ENCODE results near the gene PATJ. TPM values are rescaled to one million over a fixed set of nuclear protein-coding genes. Genes with fewer than 3 reads are reported as not detected.

PATJ gene
- total RNA-seq, 2 experiments from 2014 or later: 10.8 to 11.3 TPM

- Mint-ChIP-seq H3K4me3 (no peak overlapping the region), H3K4me1 (no peaks in the 10 kb centered on the region), H3K27me3 (no peaks in the 10 kb centered on the region), H3K9me3 (no peaks in the 10 kb centered on the region), H3K27ac (no peak overlapping the region), H3K36me3 (ENCODE audit: low read depth) (no peaks in the 10 kb centered on the region)
- POLR2A ChIA-PET: no interaction called here
- DNase-seq: no peak
- CTCF ChIA-PET: no interaction called here
Observed at GRCh38 chr1:61981870-61982660, 239.8 kb downstream of the PATJ start.

GRCh38 chr1:61983236-61983635 is 241.0 kb downstream of the PATJ start:
- Mint-ChIP-seq H3K36me3 (ENCODE audit: low read depth) (no peaks in the 10 kb centered on the region), H3K4me1 (no peaks in the 10 kb centered on the region), H3K27ac (no peak overlapping the region), H3K4me3 (no peak overlapping the region), H3K27me3 (no peaks in the 10 kb centered on the region), H3K9me3 (no peaks in the 10 kb centered on the region)
- no peak for DNase-seq
- ChIA-PET POLR2A (no interaction called here), CTCF (interaction anchor here (1.0 kb wide), 1 partner anchor 11 kb away, joined by 5 read pairs; no protein-coding TSS in a partner anchor)

- no peak for DNase-seq
- CTCF ChIA-PET: interaction anchor here (1.1 kb wide), 1 partner anchor 22 kb away, joined by 4 read pairs; no protein-coding TSS in a partner anchor
- H3K4me1 Mint-ChIP-seq: no peaks in the 10 kb centered on the region
- H3K36me3 Mint-ChIP-seq (ENCODE audit: low read depth): no peaks in the 10 kb centered on the region
- no peak overlapping the region for H3K4me3 Mint-ChIP-seq
- POLR2A ChIA-PET: no interaction called here
- H3K27me3 Mint-ChIP-seq: no peaks in the 10 kb centered on the region
- H3K9me3 Mint-ChIP-seq: no peaks in the 10 kb centered on the region
- H3K27ac Mint-ChIP-seq: no peak overlapping the region
Observed at GRCh38 chr1:61992257-61992656, 250.0 kb downstream of the PATJ start.

DNA sequence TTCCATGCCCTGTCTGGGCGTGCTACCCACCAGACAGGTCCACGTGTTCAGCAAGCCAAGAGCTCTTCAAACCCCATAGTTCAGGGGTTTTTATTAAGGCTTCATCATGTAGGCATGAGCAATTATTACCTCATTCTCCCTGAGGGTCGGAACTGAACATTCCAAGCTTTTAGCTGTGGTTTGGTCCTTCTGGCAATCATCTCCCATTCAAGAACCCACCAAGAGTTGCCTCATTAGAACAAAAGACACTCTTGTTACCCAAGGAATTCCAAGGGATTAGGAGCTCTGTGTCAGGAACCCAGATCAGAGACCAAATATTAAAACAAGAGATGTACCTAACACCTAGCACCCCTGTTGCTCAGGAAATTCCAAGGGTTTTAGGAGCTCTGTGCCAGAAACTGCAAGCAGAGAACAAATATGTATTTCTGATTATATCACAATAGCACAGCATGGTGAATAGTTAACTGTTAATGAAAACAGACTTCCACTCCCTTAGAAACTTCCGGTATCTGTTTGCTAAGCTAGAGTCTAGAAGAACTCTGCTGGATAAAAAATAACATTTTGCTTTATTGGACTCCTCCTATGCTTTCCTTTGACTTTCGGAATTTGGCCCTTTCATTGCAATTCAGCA is 251.2 kb downstream of the PATJ start:
- H3K27ac Mint-ChIP-seq: no peak overlapping the region
- H3K27me3 Mint-ChIP-seq: no peaks in the 10 kb centered on the region
- no peaks in the 10 kb centered on the region for H3K4me1 Mint-ChIP-seq
- H3K4me3 Mint-ChIP-seq: no peak overlapping the region
- H3K9me3 Mint-ChIP-seq: no peaks in the 10 kb centered on the region
- no peaks in the 10 kb centered on the region for H3K36me3 Mint-ChIP-seq (ENCODE audit: low read depth)
- POLR2A ChIA-PET: interaction anchor here (1.0 kb wide), 1 partner anchor 15 kb away, joined by 3 read pairs; no protein-coding TSS in a partner anchor
- CTCF ChIA-PET: interaction anchor here (1.2 to 1.4 kb wide), 2 partner anchors 8 to 10 kb away, joined by 4 to 5 read pairs; no protein-coding TSS in a partner anchor
- no peak for DNase-seq

DNA sequence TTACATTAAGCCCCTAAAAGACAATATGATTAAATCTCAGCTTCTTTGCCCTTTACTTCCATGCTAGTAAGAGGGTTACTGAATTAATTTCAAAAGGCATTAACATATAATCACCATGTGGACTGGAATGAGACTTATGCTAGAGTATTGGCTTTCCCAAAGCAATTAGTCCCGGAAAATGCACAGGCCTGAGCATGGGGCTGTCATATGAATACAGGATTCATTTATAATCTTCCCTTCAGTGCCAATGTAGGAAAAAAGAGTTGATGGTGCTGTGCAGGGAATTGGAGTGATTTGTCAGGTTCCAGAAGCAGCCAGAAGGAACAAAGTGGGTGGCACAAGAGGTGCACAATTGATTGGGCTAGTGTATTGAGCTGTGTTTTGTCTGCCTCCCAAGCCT is 253.4 kb downstream of the PATJ start:
- DNase-seq: no peak
- Mint-ChIP-seq H3K27me3 (no peaks in the 10 kb centered on the region), H3K27ac (no peak overlapping the region), H3K9me3 (no peaks in the 10 kb centered on the region), H3K4me1 (no peaks in the 10 kb centered on the region), H3K4me3 (no peak overlapping the region), H3K36me3 (ENCODE audit: low read depth) (no peaks in the 10 kb centered on the region)
- ChIA-PET CTCF (no interaction called here), POLR2A (no interaction called here)

DNA sequence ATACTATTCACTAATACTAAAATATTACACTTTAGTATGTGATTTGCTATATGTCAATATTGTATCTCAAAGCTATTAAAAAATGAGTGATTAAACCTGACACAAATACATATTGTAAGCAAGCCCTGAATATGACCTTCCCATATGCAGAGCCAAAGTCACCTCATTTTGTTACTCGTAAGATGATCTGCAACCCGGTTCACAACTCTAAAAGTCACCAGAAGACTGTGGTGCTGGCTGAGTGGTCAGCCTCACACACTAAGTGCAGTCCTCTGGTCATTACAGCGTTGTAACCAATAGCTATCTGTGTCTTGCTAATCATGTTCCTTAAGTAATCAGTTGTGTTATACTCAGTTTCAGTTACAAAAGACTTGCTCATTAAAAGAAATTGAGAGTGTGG is 254.8 kb downstream of the PATJ start:
- no peak overlapping the region for H3K27ac Mint-ChIP-seq
- no peaks in the 10 kb centered on the region for H3K36me3 Mint-ChIP-seq (ENCODE audit: low read depth)
- ChIA-PET POLR2A (no interaction called here), CTCF (interaction anchor here (0.5 kb wide), 1 partner anchor 535 kb away, joined by 3 read pairs; no protein-coding TSS in a partner anchor)
- no peaks in the 10 kb centered on the region for H3K4me1 Mint-ChIP-seq
- no peak overlapping the region for H3K4me3 Mint-ChIP-seq
- no peak for DNase-seq
- H3K9me3 Mint-ChIP-seq: no peaks in the 10 kb centered on the region
- no peaks in the 10 kb centered on the region for H3K27me3 Mint-ChIP-seq

DNA sequence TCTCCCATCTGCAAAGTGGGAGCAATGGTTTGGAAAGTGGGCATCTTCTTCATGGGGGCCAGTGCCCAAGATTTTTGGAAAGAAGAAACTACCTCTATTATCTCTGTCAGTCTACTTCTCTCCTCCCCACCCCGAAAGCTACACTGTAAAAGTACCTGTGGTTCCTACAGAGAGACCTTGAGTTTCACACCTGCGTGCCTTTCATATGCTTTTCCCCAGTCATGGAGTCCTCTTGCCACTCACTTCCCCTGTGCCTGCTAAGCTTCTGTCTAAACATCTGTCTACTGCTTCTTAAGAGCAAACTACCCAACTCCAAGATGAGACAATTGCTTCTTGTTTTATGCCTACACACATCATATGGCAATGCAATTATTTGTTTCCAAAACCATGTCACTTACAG is 261.5 kb downstream of the PATJ start:
- H3K4me3 Mint-ChIP-seq: no peak overlapping the region
- H3K36me3 Mint-ChIP-seq (ENCODE audit: low read depth): no peaks in the 10 kb centered on the region
- no peak overlapping the region for H3K27ac Mint-ChIP-seq
- H3K9me3 Mint-ChIP-seq: no peaks in the 10 kb centered on the region
- no peaks in the 10 kb centered on the region for H3K4me1 Mint-ChIP-seq
- CTCF ChIA-PET: no interaction called here
- no peaks in the 10 kb centered on the region for H3K27me3 Mint-ChIP-seq
- DNase-seq: no peak
- POLR2A ChIA-PET: no interaction called here

DNA sequence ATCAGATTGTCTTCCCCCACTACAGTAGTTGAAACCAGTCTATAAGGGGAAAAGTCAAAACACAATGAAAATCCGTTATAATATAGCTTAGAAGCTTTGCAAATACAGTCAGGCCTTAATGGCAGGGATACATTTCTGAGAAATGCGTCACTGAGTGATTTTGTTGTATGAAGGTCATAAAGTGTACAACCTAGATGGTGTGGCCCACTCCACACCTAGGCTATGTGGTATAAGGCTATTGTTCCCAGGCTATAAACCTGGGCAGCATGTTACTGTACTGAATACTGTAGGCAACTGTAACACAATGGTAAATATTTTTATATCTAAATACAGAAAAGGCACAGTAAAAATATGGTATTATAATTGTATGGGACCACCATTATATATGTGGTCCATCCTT is 264.4 kb downstream of the PATJ start:
- no peak for DNase-seq
- Mint-ChIP-seq H3K27ac (no peak overlapping the region), H3K9me3 (no peaks in the 10 kb centered on the region), H3K36me3 (ENCODE audit: low read depth) (no peaks in the 10 kb centered on the region), H3K4me3 (no peak overlapping the region), H3K27me3 (no peaks in the 10 kb centered on the region), H3K4me1 (no peaks in the 10 kb centered on the region)
- ChIA-PET POLR2A (no interaction called here), CTCF (no interaction called here)

- no peaks in the 10 kb centered on the region for H3K9me3 Mint-ChIP-seq
- H3K4me3 Mint-ChIP-seq: no peak overlapping the region
- no peaks in the 10 kb centered on the region for H3K4me1 Mint-ChIP-seq
- no peak for DNase-seq
- H3K27ac Mint-ChIP-seq: no peak overlapping the region
- CTCF ChIA-PET: no interaction called here
- no peaks in the 10 kb centered on the region for H3K36me3 Mint-ChIP-seq (ENCODE audit: low read depth)
- POLR2A ChIA-PET: no interaction called here
- no peaks in the 10 kb centered on the region for H3K27me3 Mint-ChIP-seq
Observed at GRCh38 chr1:62011006-62011405, 268.7 kb downstream of the PATJ start.

DNA sequence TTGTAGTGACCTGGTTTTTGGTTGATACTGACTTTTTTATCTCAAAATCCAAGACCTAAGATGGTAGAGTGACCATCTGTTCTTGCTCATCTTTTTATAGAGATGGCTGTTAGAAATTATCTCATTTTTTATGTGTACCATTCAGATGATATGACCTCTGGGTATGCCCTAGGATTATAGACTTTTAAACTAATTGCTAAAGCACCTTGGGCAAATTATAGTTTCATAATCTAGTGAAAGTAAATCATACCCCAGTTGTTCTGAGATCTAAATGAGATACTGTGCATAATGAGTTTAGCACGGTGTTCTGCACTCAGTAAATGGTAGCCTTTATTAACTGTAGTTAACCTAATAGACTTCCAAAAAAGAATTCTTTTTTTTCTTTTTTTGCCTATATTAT is 269.8 kb downstream of the PATJ start:
- no peaks in the 10 kb centered on the region for H3K36me3 Mint-ChIP-seq (ENCODE audit: low read depth)
- DNase-seq: no peak
- ChIA-PET POLR2A (no interaction called here), CTCF (no interaction called here)
- no peaks in the 10 kb centered on the region for H3K9me3 Mint-ChIP-seq
- H3K27ac Mint-ChIP-seq: no peak overlapping the region
- no peaks in the 10 kb centered on the region for H3K4me1 Mint-ChIP-seq
- H3K4me3 Mint-ChIP-seq: no peak overlapping the region
- H3K27me3 Mint-ChIP-seq: no peaks in the 10 kb centered on the region

GRCh38 chr1:62012836-62013235 is 270.6 kb downstream of the PATJ start:
- ChIA-PET POLR2A (interaction anchor here (0.7 kb wide), 1 partner anchor 16 kb away, joined by 3 read pairs; no protein-coding TSS in a partner anchor), CTCF (no interaction called here)
- Mint-ChIP-seq H3K4me1 (no peaks in the 10 kb centered on the region), H3K9me3 (no peaks in the 10 kb centered on the region), H3K36me3 (ENCODE audit: low read depth) (no peaks in the 10 kb centered on the region), H3K4me3 (no peak overlapping the region), H3K27ac (no peak overlapping the region), H3K27me3 (no peaks in the 10 kb centered on the region)
- DNase-seq: no peak

DNA sequence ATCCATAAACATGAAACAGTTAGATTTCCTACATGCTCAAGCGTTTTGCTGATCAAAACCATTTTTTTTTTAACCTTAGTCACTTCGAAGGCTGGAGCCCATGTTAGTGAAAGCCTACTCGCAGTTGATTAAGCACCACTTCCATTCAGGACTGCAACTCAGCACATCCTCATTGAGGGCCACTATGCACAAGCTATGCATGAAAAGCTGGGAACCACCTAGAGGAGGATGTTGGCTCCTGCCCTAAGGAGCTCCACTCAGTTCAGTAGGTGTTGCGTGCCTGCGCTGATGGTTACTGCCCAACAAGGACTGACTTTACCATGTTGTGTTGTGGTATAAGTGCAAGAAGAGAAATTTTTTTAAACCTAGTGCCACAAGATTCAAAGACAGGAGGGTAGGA is 271.0 kb downstream of the PATJ start:
- Mint-ChIP-seq H3K4me3 (no peak overlapping the region), H3K9me3 (no peaks in the 10 kb centered on the region), H3K4me1 (no peaks in the 10 kb centered on the region), H3K27me3 (no peaks in the 10 kb centered on the region), H3K36me3 (ENCODE audit: low read depth) (no peaks in the 10 kb centered on the region), H3K27ac (no peak overlapping the region)
- POLR2A ChIA-PET: interaction anchor here (0.7 kb wide), 1 partner anchor 15 kb away, joined by 3 read pairs; no protein-coding TSS in a partner anchor
- DNase-seq: no peak
- CTCF ChIA-PET: no interaction called here

GRCh38 chr1:62022382-62022983 is 280.2 kb downstream of the PATJ start:
- POLR2A ChIA-PET: no interaction called here
- Mint-ChIP-seq H3K9me3 (no peaks in the 10 kb centered on the region), H3K4me1 (no peaks in the 10 kb centered on the region), H3K27me3 (no peaks in the 10 kb centered on the region), H3K4me3 (no peak overlapping the region), H3K36me3 (ENCODE audit: low read depth) (no peaks in the 10 kb centered on the region), H3K27ac (no peak overlapping the region)
- DNase-seq: no peak
- CTCF ChIA-PET: no interaction called here
